NCI-H2107 (cell line): ENCODE measurements around the gene SMAD6.

Experiments
- DNase-seq: peaks from one replicate; lab custom pipeline; 2025; lab: John Stamatoyannopoulos, UW

The SMAD6 gene

GRCh38 chr15:66760097-66760967, 58.3 kb downstream of the SMAD6 start:
- no peak for DNase-seq

GRCh38 chr15:66760968-66761725, 59.1 kb downstream of the SMAD6 start:
- DNase-seq = no peak

GRCh38 chr15:66761726-66762595, 59.9 kb downstream of the SMAD6 start:
- DNase-seq = no peak

- no peak for DNase-seq
These were observed 61.4 kb downstream of the SMAD6 start for GRCh38 chr15:66763186-66764071.

GRCh38 chr15:66764072-66764786, 62.2 kb downstream of the SMAD6 start:
- DNase-seq = no peak

GRCh38 chr15:66765478-66766281, 63.6 kb downstream of the SMAD6 start:
- no peak for DNase-seq

GRCh38 chr15:66766282-66767230, 64.5 kb downstream of the SMAD6 start:
- DNase-seq = no peak

- no peak for DNase-seq
These were observed 65.2 kb downstream of the SMAD6 start for GRCh38 chr15:66767240-66767659.

- DNase-seq = no peak
These were observed 67.0 kb downstream of the SMAD6 start for GRCh38 chr15:66768987-66769386.

GRCh38 chr15:66770518-66771350, 68.7 kb downstream of the SMAD6 start:
- no peak for DNase-seq

GRCh38 chr15:66771351-66771650, 69.3 kb downstream of the SMAD6 start:
- DNase-seq = no peak

GRCh38 chr15:66772604-66773128, 70.6 kb downstream of the SMAD6 start:
- DNase-seq = no peak

GRCh38 chr15:66773129-66773873, 71.3 kb downstream of the SMAD6 start:
- DNase-seq = no peak

- no peak for DNase-seq
These were observed 72.2 kb downstream of the SMAD6 start for GRCh38 chr15:66774001-66774814.

GRCh38 chr15:66775127-66776105, 73.4 kb downstream of the SMAD6 start:
- no peak for DNase-seq
